Stimulated activated CD8-positive, alpha-beta memory T cell treated with anti-CD3 and anti-CD28 coated beads, Interleukin-7, amount 100 ng/mL, for 4 hours (primary cell): ENCODE measurements around the gene HDAC2.
"Not testable (repeated sequence)": the region's sequence is repeated elsewhere in the genome, so short reads cannot be mapped to it uniquely, and the experiment has no call there.

Source experiments
- DNase-seq, 2 donors: peaks; one replicate each; pipeline ENCODE4 v3.0.0-alpha.2; 2020; ENCODE audit warnings: low read depth in 2 of 2

HDAC2 gene

GRCh38 chr6:113971741-113972140 lies 793 bp upstream of the HDAC2 start:
- no peak for DNase-seq

GRCh38 chr6:113969888-113970804 lies 802 bp downstream of the HDAC2 start:
- peak; percentile 7 to 51 for DNase-seq

DNA sequence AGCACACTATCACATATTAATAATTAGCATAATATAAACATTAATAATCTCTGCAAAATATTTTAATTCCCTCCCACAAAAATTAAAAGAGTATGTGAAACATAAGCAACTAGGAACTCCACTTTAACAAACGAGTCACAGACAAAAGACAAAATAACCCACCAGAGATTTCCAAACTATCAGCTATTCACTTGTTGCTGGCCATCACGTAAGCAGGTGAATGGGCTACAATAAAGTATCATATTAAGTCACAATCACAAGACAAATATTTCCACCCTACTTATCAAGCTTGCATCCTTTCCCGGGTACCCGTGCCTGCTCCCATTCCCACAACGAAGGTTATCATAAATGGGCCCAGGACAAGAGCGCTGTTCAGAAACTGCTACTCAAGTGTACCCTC lies 2.5 kb downstream of the HDAC2 start:
- DNase-seq: no peak

DNA sequence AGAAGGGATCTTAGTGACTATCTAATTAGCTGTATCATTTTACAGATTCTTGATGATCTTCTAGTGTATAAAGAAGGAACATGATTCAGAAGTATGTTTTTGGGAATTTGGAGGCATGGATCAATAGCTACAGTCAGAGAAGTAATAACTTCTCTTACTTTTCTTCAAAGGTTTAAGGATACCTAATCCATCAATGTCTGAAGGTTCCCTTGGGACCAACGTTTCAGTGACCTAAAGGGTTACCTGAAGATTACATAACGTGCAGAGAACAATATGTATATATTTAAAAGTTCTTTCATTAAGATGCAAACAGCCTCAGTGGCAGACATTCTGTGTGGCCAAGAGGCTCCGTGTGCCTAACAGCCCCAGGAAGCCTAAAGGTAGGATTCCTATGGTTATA lies 3.2 kb downstream of the HDAC2 start:
- no peak for DNase-seq

DNA sequence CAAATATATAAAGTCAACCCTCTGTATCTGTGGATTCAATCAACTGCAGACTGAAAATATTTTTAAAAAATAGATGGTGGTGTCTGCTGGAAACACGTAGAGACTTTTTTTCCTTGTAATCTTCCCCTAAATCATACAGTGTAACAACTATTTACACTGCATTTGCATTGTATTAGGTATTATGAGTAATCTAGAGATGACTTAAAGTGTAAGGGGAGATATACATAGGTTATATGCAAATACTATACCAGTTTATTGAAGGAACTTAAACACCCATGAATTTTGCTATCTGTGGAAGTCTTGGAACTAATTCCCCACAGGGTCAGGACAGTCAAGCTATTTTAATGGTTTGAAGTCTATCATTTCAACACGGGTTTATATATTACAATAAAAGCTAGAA lies 10.2 kb downstream of the HDAC2 start:
- no peak for DNase-seq

DNA sequence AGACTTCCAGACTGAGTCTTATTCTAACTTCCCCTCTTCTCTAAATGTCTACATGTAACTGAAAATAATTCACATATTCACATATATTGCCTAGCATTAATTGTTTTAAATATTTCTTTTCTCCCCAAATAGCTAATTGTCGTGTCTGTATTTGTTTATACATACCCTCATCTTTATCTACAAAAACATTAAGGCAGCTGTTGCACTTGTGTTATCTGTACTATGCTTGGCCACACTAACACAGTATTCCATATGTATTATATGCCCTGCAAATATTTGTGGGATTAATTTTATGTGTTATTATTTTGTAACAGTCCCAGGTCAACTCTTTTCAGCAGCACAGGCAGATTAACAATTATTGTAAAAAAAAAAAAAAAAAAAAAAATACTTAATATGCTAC lies 11.7 kb downstream of the HDAC2 start:
- DNase-seq: no peak

GRCh38 chr6:113954653-113955052 lies 16.3 kb downstream of the HDAC2 start:
- DNase-seq: no peak

- DNase-seq: no peak
Observed at GRCh38 chr6:113953346-113953745, 17.6 kb downstream of the HDAC2 start.

- no peak for DNase-seq
Observed at GRCh38 chr6:113949499-113949898, 21.4 kb downstream of the HDAC2 start.

DNA sequence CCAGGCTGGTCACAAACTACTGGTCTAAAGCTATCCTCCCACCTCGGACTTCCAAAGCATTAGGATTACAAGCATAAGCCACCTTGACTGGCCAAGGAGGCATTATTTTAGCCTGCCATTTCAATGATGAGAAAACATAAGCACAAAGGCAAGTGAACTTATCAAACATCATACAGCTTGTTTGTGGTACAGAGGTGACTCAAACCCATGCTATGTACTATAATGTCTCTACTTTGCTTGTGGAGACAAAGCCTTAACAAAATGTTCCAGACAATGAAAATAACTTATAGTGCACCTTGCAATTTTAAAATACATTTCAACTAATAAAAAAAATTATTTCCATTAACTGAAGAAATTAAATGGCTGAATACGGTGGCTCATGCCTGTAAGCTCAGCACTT lies 26.2 kb downstream of the HDAC2 start:
- DNase-seq: no peak

GRCh38 chr6:113939825-113940224 lies 31.1 kb downstream of the HDAC2 start:
- DNase-seq: no peak

- DNase-seq: no peak
Observed at GRCh38 chr6:113936093-113936934, 34.6 kb downstream of the HDAC2 start.

- no peak for DNase-seq
Observed at GRCh38 chr6:113934101-113934500, 36.8 kb downstream of the HDAC2 start.

DNA sequence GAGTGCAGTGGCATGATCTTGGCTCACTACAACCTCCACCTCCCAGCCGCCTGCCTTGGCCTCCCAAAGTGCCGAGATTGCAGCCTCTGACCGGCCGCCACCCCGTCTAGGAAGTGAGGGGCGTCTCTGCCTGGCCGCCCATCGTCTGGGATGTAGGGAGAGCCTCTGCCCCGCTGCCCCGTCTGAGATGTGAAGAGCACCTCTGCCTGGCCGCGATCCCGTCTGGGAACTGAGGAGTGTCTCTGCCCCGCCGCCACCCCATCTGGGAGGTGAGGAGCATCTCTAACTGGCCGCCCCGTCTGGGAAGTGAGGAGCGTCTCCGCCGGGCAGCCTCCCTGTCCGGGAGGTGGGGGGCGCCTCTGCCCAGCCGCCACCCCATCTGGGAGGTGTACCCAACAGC lies 39.0 kb downstream of the HDAC2 start:
- not testable (repeated sequence) for DNase-seq

DNA sequence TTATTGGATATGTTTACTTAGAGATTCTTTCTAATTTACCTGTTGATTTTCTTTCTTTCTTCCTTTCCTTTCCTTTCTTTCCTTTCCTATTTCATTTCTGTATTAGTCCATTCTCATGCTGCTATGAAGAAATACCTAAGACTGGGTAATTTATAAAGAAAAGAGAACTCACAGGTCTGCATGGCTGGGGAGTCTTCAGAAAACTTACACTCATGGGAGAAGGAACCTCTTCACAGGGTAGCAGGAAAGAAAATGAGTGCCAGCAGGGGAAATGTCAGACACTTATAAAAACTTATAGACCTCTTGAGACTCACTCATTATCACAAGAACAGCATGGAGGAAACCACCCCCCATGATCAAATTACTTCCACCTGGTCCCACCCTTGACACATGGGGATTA lies 40.8 kb downstream of the HDAC2 start:
- no peak for DNase-seq

DNA sequence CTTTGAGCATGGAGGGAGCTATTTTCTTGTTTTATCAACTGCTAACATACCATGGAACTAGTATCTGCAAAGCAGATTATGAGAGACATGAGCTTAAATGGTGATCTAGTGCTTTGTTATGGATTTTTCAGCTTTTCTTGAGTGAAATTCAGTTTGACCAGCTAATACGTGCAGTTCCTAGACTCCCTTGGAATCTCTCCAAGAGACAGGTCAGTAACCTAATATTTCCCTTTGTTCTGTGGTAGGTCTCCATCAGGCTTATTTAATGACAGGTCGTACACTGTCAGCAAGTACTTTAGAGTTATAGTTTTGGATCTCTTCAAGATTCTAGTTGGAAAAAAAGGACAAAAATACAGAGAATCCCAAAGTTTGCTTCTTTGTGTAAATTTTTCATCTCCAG lies 43.9 kb downstream of the HDAC2 start:
- no peak for DNase-seq

DNA sequence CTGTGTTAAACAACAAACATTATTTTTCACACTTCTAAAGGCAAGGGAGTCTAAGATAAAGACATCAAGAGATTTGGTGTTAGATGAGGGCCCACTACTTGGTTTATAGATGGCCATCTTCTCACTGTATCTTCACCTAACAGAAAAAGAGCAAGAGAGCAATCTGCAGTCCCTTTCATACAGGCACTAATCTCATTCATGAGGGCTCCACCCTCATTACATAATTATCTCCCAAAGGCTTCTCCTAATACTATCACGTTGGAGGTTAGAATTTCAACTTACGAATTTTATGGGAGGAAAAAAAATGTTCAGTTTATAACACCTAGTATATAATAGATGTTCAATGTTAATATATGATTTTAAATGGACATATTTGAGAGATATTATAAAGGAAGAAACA lies 45.6 kb downstream of the HDAC2 start:
- DNase-seq: no peak

- DNase-seq: no peak
Observed at GRCh38 chr6:113924312-113924723, 46.6 kb downstream of the HDAC2 start.

DNA sequence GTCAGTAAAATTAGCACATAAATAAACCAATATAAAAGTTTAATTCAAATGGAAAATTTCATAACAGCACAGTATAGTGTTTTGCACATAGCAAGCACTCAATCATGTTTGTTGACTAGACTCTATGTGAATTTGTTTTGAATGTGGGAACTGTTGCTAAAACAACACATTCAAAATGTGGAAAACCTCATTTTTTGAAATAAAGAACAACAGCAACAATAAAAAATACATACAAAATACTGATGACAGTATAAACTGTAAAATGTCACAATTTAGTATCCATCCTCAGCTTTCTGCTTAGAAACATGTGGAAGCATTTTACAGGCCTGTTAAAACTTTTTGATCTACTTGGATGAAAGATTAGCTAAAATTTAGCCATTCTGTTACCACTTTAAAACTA lies 47.4 kb downstream of the HDAC2 start:
- no peak for DNase-seq

DNA sequence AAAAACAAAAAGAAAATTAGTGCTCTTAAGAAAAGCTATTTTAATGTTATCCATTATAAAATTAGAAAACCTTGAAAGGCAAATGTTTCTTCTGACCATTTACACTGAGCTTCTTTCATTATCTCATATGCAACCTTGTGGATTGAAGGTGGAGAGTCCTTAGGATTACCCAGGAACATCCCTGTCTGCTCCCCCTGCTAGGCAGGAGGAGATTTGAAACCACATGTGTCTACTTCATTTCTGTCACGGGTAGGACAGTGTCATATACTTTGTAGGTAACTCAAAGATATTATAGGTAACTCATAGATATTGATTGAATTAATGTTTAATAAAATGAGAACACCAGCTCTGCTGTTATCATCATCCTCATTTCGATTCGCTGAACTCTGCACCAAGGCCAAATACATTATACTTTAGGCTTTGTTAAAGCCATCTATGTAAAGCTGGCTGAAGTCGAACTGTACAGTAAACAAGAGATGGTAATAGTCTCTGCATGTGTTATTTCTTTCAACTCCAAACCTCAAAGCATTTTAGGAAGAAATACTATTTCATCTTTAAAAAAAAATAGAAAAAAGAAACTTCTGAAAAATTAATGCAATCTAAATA lies 49.5 kb downstream of the HDAC2 start:
- DNase-seq: no peak

DNA sequence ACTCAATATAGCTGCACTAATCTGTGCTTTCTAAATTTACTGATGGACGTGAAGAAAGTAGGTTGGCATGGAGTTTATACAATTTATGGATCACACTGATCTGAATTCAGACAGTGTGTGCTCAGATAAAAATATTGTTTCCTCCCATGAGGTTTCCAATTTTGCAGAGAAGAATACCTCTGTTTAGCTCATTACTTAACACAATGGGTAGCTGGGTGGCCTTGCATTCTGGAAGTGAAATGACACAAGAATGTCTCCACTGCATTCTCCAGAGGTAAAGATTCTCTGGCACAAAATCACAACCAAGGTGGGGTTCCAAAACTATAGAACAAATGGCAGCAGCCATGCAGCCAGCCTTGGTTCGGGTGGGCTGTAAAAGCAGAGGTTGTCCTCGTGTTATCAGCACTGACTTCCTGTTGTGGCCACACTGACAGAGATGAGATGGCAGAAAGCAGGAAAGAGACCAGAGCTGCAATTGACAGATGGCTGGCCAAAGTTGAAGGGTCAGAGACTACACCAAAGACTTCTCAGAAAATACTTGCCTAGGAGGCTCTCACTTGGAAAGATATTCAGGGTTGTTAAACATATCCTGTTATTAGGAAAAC lies 50.2 kb downstream of the HDAC2 start:
- no peak for DNase-seq

- not testable (repeated sequence) for DNase-seq
Observed at GRCh38 chr6:113910285-113910684, 60.7 kb downstream of the HDAC2 start.
